ENCODE results near the gene GPR156.
"Not testable (repeated sequence)": the region's sequence is repeated elsewhere in the genome, so short reads cannot be mapped to it uniquely, and the experiment has no call there.

The GPR156 gene

DNA sequence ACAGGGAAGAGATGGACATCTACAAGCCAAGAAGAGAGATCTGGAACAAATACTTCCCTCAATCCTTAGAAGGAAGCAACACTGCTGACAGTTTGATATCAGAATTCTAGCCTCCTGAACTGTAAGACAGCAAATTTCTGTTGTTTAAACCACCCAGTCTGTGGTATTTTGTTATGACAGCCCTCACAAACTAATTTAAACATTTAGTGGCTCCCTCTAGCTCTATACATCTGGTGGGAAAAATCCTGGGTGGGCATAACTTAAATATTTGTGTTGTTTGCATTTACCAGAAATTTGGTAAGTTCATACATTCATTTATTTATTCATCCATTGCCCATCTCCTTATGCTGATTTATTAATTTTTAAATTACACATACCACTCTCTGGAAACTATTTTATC is 128.3 kb downstream of the GPR156 start:
- DNase-seq = no peak

DNA sequence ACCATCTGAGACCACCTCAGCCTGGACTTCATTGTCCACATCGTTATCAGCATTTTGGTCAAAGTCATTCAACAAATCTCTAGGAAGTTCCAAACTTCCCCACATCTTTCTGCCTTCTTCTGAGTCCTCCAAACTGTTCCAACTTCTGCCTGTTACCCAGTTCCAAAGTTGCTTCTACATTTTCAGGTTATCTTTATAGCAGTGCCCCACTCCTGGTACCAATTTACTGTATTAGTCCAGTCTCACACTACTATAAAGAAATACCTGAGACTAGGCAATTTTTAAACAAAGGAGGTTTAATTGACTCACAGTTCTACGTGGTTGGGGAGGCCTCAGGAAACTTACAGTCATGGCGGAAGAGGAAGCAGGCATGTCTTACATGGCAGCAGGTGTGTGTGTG is 129.3 kb downstream of the GPR156 start:
- DNase-seq = not testable (repeated sequence)

DNA sequence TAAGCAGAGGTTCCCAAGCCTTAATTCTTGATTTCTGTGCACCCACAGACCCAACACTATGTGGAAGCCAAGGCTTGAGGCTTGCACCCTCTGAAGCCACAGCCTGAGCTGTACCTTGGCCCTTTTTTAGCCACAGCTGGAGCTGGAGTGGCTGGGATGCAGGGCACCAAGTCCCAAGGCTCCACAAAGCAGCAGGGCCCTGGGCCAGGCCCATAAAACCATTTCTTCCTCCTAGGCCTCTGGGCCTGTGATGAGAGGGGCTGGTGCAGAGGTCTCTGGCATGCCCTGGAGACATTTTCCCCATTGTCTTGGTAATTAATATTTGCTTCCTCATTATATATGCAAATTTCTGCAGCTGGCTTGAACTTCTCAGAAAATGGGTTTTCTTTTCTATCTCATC is 129.9 kb downstream of the GPR156 start:
- no peak for DNase-seq

DNA sequence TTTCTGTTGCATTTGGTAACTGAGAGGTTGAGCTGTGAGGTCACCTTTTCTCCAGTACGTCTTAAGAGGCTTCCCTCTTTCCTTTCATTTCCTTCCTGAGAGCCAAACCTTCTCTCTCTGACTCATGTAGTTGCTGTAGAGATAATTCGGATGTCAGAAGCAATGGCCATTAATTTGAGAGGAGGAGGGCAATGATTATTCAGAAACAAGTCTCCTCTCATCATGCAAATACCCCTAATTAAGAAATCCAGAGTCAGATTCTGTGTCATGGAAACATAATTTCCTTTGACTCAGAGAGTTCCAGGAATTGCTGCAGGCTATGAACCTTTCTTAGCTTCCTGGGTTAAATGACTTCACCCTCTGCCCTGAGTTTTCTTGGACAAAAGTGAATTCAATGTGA is 131.7 kb downstream of the GPR156 start:
- no peak for DNase-seq

DNA sequence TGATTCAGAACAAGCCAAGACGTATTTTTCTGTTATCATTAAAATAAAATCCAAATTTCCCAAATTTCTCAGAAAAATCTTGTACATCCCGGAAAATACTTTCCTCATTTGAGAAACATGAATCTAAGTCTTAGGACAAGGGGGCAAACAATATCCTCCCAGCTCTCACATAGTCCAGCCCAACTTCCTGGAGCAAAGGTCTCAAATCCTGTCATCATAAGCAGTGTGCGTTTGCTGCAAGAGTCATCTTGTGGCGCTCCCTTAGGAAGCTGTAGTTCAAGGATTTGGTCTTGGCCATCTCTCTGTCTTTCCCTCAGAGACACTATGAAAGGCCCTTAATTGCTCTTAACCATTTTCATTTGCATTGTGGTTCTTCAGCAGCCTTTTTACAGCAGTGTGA is 133.2 kb downstream of the GPR156 start:
- no peak for DNase-seq

DNA sequence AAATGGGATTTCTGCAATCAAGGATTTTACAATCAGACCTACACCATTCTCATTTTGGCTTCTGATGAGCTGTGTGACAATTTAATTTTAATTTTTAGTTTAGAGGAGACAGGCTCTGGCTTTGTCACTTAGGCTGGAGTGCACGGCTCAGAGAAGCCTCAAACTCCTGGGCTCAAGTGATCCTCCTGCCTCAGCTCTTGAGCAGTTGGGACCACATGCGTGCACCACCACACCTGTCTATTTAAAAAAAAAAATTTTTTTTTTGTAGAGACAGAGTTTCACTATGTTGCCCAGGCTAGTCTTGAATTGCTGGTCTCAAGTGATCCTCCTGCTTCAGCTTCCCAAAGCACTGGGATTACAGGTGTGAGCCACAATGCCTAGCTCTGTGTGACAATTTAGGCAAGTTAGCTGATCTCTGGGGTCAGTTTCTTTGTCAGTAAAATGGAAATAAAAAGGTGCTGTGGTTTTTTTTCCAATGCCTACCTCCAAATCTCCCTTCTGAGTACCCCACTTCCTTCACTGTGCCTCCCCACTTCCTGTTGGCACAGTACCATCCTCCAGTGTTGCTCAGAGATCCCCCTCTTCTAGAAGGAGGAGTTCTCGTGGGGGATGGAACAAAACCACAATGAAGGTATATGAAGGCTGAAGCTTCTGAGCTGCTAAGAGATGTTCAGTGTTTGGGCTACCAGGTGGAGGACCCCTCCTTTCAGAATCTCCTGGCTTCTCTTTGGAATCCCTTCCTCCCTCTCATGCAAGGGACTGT is 136.7 kb downstream of the GPR156 start:
- no peak for DNase-seq

DNA sequence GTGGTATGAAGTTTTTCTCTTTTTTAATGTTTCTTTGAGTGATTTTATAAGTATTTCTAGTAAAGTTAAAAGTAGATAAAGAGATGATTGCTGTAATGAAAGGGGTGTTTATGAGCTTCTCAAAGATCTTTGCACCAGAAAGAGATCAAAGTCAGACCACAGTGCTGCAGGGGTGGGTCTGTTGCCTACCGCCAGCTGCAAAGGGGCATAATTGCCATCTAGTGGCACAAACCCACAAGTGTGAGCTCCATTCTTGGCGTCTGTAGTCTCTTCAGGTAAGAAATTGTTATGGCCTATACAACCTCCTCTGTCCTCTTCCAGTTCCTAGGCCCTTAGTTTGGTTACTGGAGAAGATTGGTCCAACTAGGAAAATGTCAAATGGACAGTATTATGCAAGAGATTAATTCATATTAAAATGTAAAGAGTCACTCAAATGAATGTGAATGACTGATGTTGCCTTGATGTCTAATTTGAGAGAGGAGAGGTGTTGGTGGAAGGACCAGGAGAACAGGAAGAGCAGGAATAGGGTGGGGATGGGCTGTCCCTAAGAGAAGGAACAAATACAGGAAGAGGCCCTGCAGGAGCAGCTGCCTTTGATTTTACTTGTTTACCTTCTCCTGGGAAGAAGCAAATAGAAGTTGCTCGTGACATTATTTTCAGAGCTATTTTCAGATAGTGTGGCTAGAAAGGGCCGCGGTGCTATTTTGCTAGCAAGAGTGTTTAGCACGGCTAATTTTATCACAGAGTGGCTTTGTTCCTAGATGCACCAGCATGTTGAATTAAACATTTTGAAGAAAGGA is 137.8 kb downstream of the GPR156 start:
- no peak for DNase-seq

DNA sequence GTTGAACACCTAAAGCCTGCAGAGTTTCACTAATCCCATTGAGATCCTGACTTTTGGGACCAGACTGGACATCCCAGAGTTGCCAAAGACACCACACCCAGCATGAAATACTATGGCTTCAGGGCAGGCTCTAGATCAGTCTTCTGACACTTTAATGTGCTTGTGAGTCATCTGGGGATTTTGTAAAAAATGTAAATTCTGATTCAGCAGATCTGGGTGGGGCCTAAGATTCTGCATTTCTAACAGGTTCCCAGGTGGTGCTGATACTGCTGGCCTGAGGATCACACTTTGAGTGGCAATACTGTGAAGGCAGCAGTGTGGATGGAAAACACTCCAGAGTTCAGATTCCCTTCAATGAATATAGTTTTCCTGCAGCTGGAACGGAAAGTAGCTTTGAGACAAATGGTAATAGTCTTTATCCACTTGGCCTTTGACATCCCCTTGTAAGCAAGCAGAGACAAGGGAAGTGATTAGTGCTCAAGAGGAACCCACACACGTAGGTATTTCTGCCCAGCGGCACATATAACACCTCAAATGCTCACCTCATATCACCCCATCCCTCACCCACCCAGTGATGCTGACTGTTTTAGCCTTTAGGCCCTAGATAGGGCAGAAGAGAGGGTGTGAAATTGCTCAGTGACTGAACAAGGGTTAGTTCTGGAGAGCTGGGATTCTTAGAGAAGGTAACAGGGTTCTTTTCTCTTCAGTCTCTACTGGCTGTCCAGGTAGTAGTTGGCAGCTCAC is 139.3 kb downstream of the GPR156 start:
- no peak for DNase-seq

DNA sequence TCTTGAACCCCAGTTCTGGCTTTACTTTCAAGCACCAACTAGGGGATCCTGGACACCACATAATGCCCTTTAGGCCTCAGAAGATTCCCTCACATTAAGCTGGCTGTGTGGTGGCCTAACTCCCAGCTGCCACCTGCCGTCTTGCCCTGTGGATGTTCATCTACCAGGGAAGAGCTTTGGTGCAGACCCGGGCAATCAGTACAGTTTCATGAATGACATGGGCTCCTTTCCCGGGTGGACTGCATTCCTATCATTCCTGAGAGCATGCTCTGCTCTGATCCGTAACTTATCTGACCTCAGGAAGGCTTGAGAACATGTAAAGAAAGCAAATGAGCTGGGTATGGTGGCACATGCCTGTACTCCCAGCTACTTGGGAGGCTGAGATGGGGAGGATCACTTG is 140.8 kb downstream of the GPR156 start:
- DNase-seq = no peak

DNA sequence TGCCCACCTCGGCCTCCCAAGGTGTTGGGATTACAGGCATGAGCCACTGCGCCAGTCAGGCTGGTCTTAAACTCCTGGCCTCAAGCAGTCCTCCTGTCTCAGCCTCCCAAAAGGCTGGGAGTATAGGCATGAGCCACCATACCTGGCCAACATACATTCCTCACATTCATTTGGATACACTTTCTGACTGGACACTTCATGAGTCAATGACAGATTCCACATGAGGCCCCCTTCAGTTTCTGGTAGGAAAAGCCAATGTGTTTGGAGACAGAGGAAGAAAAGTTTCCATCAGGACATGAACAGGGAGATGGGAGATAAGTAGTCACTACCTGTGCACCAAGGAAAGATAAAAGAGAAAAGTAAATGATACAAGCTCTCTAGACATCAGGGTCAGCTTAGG is 141.3 kb downstream of the GPR156 start:
- no peak for DNase-seq

DNA sequence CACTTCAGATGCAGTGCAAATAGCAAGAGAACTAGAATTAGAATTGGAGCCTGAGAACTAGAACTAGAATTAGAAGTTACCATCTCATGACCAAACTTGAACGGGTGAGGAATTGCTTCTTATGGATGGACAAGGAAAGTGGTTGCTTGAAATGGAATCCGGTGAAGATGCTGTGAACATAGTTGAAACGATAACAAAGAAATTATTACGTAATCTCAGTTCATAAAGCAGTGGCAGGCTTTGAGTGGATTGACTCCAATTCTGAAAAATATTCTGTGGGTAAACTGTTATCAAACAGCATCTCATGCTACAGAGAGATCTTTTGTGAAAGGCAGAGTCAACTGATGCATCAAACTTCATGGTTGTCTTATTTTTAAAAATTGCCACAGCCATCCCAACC is 142.8 kb downstream of the GPR156 start:
- DNase-seq = no peak

DNA sequence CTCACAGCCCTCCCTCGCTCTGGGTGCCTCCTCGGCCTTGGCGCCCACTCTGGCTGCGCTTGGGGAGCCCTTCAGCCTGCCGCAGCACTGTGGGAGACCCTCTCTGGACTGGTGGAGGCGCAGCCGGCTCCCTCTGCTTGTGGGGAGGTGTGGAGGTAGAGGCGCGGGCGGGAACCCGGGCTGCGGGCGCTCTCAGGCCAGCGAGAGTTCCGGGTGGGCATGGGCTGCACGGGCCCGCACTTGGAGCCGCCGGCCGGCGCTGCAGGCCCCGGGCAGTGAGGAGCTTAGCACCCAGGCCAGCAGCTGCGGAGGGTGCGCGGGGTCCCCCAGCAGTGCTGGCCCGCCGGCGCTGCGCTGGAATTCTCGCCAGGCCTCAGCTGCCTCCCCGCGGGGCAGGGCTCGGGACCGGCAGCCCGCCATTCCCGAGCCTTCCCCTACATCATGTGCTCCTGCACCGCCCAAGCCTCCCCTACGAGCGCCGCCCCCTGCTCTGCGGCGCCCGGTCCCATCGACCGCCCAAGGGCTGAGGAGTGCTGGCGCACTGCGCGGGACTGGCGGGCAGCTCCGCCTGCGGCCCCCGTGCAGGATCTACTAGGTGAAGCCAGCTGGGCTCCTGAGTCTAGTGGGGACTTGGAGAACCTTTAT is 144.8 kb downstream of the GPR156 start:
- no peak for DNase-seq

DNA sequence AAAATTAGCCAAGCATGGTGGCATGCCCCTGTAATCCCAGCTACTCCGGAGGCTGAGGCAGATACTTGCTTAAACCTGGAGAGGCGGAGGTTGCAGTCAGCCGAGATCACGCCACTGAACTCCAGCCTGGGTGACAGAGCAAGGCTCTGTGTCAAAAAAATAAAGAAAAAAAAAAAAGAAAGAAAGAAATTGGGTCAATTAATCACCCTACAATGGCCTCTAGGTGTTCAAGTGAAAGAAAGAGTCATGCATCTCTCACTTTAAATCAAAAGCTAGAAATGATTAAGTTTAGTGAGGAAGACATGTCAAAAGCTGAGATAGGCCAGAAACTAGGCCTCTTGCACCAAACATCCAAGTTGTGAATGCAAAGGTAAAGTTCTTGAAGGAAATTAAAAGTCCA is 145.9 kb downstream of the GPR156 start:
- no peak for DNase-seq

DNA sequence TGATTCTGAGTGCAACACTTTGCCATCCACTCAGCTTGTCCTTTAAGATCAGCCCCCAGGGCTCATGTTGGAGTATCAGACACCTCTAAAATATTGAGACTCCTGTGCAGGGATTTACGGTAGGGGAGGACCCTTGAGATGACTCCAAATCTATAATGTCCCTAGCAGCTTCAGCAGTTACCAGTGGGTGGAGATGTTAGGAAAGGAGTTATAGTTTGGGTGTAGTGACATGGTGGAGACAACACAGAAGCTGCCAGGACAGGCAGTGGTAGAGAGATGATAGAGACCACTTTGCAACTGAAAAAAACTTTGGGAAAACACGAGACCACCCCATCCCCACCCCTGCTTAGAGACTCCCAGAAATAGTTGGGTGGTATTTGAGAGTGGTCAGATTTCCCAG is 147.5 kb downstream of the GPR156 start:
- DNase-seq = no peak

DNA sequence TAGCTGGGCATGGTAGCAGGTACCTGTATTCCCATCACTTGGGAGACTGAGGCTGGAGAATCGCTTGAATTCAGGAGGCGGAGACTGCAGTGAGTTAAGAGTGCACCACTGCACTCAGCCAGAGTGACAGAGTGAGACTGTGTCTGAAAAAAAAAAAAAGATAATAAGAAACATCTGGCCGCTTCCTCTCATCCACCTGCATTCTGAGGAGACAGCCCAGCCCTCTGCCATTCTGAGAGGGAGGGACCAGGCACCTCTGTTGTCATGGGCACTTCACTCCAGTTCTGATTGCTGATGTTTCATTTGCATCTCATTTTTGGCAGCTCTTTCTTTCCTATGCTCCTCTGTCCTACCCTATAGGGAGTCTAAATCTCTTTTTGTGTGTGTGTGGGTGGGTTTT is 154.4 kb downstream of the GPR156 start:
- DNase-seq = no peak

DNA sequence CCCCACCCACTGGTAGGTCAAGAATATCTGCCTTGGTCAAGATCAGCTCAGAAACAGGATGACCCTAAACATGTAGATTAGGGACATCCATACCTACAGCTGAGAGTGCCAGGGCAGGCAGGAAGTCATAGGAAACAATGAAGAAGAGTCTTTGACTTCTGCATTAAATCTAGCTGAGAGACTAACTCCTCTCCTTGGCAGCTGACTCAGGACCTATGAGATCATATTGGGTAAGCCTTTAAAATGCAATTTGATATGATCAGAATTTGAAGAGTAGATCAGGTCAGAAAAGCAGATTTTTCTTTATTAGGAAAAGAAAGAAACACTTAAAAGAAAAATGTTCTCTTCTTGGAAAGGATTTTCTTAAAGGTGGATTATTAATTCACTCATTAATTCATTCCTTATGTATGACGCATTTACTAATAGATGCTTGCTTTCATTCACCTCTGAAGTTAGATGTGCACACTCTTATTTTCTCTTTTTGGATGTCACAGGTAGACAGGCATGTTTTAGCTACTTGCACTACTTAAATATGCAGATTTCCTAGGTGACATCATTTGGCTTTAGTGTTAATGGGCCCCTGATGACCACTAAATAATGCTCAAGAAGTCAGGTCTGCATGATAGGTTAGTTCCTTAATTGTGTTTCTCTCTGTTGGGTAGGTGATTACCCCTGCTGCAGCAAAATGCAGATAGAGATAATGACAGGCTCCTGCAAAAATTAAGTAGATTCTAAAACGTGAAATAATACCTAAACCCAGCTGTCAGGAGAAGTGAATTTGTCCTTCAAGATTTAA is 155.1 kb downstream of the GPR156 start:
- DNase-seq = no peak

DNA sequence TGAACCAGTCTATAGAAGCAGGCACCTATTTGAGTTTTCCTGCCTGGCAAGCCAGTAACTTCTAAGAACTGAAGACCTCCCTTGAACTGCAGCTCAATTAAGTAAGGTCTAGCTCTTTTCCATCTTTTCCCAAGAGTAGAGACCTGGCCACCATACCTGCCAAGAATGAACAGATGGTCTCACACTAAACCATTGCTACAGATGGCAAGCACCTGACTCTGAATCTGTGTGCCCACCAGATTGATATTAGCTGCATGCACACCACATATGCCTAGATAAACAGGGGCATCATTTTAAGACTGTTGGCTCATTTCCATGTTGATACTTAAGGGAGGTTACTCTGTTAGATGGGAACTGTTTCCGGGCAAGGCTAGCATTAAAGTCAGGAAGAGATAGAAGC is 156.0 kb downstream of the GPR156 start:
- DNase-seq = no peak

DNA sequence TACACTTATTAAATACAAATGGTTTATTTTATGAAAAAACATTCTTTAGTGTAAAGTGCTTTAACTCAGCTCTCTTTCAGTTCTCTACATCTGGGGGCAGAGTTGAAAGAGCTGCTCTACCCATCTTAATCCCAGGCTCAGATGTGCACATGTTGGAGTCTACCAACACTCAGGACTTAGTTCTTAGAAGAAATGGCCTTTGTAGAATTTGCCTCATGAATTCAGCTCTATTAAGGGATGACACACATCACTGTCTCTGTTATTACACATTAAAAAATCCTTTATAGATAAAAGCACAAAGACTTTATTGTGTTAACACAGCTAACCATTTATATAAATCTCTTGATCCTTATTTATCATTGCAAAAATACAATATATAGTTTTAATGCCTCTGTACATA is 159.0 kb downstream of the GPR156 start:
- no peak for DNase-seq

DNA sequence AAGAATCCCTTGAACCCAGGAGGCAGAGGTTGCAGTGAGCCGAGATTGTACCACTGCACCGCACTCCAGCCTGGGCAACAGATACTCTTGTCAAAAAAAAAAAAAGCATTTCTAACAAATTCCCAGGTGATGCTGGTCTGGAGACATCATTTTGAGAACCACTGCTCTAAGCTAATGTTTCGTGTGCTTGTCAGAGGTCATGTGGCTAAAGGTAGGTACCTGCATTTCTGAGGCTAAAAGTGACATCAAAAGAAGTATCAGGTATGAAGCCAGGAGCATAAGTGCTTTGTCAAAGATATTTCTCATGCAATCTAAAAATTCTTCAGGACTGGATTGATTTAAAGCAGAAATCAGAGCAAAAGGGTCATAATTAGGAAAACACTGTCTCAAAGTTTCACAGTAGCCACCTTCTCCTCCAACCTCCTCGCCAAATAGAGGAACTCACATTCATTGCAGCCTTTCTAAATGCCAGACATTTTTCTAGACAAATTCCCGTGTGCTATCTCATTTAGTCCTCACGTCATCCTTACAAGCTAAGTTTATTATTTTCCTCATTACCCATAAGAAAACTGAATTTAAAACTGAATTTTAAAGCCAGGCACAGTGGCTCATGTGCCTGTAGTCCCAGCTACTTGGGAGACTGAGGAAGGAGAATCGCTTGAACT is 165.0 kb downstream of the GPR156 start:
- no peak for DNase-seq

Measured in DMS79 (cell line).